Body of pancreas (tissue), 4 donors: Measurements from ENCODE around the gene P4HTM. TPM values are rescaled to one million over a fixed set of nuclear protein-coding genes. Genes with fewer than 3 reads are reported as not detected.

Source experiments
- ATAC-seq: fragments of 150-250 bp; one replicate; pipeline ENCODE4 v1.9.1; 2016
- DNase-seq, 4 donors: peaks; one replicate each; pipeline ENCODE4 v3.0.0-alpha.2; 2019
- H3K27ac ChIP-seq, 4 donors: fragments of 200-600 bp; sonication (generic); 1 replicate in 3 of 4; 2 replicates in 1 of 4; pipeline versions ENCODE4 v1.5.1 to v1.6.1; 2016 to 2019; ENCODE audit warnings: mild to moderate bottlenecking in 1 of 4, mixed read lengths in 1 of 4, moderate library complexity in 1 of 4
- H3K27me3 ChIP-seq, 2 donors: fragments of 200-600 bp; sonication (generic); one replicate each; pipeline ENCODE4 v1.6.0; 2016; ENCODE audit warnings: mild to moderate bottlenecking in 1 of 2
- H3K36me3 ChIP-seq, 2 donors: fragments of 200-600 bp; sonication (generic); replicated peaks in 1 of 2; 2 replicates each; pipeline ENCODE4 v1.5.1; 2016; ENCODE audit warnings: low read depth in 2 of 2; ENCODE audit not compliant: insufficient read depth in 1 of 2
- H3K4me1 ChIP-seq: fragments of 200-600 bp; sonication (generic); one replicate; pipeline ENCODE4 v1.6.0; 2016
- H3K4me3 ChIP-seq, 2 donors: fragments of 200-600 bp; sonication (generic); 1 replicate in 1 of 2; 2 replicates in 1 of 2; pipeline ENCODE4 v1.5.1; 2016 to 2019
- H3K9me3 ChIP-seq, 3 donors: fragments of 200-600 bp; sonication (generic); 1 replicate in 2 of 3; 2 replicates in 1 of 3; pipeline ENCODE4 v1.5.1; 2016
- CTCF ChIP-seq, 7 experiments: fragments of 450-650 bp in 4 of 7; fragments of 200-600 bp in 3 of 7; sonication (generic) in 3 of 7; IDR thresholded peaks; one replicate each; pipeline ENCODE4 v1.5.1; 2016 to 2019; ENCODE audit warnings: antibody characterized with exemption in 7 of 7
- POLR2A ChIP-seq, 3 donors: fragments of 450-650 bp; IDR thresholded peaks; one replicate each; pipeline ENCODE4 v1.6.1; 2016; ENCODE audit warnings: antibody characterized with exemption in 3 of 3, mild to moderate bottlenecking in 2 of 3
- WGBS, 2 donors: methylation state at CpG; one replicate each; pipeline ENCODE4 v1.1.5; 2017; 5-methylcytosine and 5-hydroxymethylcytosine counted together
- intact Hi-C: fragments of 100-400 bp; cut with DNase I; formaldehyde crosslinking; loops from one replicate; pipeline ENCODE4 v1.15.1; 2023
- total RNA-seq, 2 donors: library from RNA; depleted of rRNA; stranded (reverse); fragments of >200 nt; gene quantifications; one replicate each; pipeline ENCODE4 v1.1.0, GENCODE V29; 2016

P4HTM gene
- total RNA-seq, 2 donors from 2014 or later = 72.9 to 73.8 TPM

DNA sequence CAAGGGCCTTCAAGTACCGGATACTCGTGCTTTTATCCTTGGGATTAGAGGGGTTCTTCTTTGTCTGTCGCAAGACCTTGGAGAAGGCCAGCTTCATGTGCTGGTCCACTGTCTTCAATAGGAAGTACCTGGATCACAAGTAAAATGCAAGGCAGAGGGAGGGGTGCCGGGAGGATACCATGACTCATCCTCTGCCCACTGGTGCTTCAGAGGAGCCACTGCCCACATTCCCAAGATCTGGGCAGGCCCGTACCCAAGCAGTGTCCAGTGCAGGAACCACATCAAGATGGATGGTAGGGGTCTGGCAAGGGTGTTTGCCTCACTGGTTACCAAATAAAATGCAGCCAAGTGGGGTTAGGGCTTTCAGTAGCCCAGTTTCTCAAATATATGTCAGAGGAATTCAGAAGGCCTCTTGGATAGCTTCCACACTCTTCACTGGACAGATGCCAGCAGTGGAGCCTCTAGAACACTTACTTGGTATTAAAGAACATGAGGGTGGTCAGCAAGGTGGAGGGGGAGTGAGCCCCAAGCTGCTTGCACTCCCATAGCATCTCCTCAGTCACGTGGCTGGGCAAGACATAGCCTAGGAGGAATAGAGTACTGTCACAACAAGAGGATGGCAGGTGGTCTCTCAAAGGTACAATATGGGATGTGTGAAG lies 42.7 kb downstream of the P4HTM start:
- DNase-seq = no peak
- Histone ChIP-seq H3K27me3 (no peaks in the 10 kb centered on the region), H3K4me3 (no peak overlapping the region), H3K4me1 (peaks cover 13% of the 10 kb centered on the region), H3K9me3 (no peaks in the 10 kb centered on the region), H3K27ac (no peak overlapping the region), H3K36me3 (peaks cover 0 to 15% of the 10 kb centered on the region in 2 donors)
- TF ChIP-seq POLR2A (IDR thresholded peaks at IDR 0.05) = no peak
- TF ChIP-seq CTCF (IDR thresholded peaks at IDR 0.05) = no peak
- WGBS, 2 donors = 79 to 90% methylated on average over 6 of the region's 6 CpGs
- intact Hi-C loops = no loop called here
- ATAC-seq = no peak

- TF ChIP-seq POLR2A (IDR thresholded peaks at IDR 0.05) (no peak), CTCF (IDR thresholded peaks at IDR 0.05) (no peak)
- Histone ChIP-seq H3K4me1 (no peaks in the 10 kb centered on the region), H3K36me3 (peaks cover 0 to 15% of the 10 kb centered on the region in 2 donors), H3K27ac (no peak overlapping the region), H3K27me3 (no peaks in the 10 kb centered on the region), H3K9me3 (no peaks in the 10 kb centered on the region), H3K4me3 (no peak overlapping the region)
- 100% methylated on average over 2 of the region's 2 CpGs for WGBS, 2 donors
- DNase-seq = no peak
- no peak for ATAC-seq
- intact Hi-C loops = no loop called here
Observed at GRCh38 chr3:49034650-49035049, 44.6 kb downstream of the P4HTM start.

DNA sequence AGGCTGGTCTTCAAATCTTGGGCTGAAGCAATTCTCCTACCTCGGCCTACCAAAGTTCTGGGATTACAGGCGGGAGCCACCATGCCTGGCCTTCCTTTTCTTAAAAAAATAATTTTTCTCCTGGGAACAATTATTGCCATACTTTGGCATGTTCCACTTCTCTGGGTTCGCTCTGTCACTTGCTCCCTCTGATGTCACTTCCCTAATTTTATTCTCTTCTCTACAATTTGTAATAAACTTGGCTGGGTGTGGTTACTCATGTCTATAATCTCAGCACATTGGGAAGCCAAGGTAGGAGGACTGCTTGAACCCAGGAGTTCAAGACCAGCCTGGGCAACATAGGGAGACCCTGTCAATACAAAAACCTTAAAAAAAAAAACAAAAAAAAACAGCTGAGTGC lies 45.2 kb downstream of the P4HTM start:
- Histone ChIP-seq H3K27me3 (no peaks in the 10 kb centered on the region), H3K27ac (no peak overlapping the region), H3K4me1 (no peaks in the 10 kb centered on the region), H3K9me3 (no peaks in the 10 kb centered on the region), H3K36me3 (peaks cover 0 to 15% of the 10 kb centered on the region in 2 donors), H3K4me3 (no peak overlapping the region)
- 86 to 98% methylated on average over 3 of the region's 3 CpGs for WGBS, 2 donors
- no peak for TF ChIP-seq CTCF (IDR thresholded peaks at IDR 0.05)
- TF ChIP-seq POLR2A (IDR thresholded peaks at IDR 0.05) = no peak
- intact Hi-C loops = no loop called here
- ATAC-seq (no peak), DNase-seq (no peak)

DNA sequence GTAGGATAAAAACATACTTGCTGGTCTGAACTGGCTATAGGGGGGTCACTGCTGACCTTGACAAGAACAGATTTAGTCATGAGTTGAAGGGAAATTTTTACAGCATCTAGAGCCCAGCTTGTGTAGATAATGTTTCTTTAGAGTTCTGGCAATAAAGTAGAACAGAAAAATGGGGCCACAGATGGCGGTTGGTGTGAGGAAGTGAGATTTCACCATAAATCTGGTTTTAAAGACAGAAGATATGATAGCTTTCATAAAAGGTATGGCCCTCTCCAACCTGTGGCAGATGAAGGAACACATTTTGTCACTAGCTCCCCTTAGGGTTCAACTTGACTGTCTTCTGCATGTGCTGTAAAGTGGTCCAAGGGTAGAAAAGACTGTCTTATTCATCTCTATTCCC lies 63.5 kb downstream of the P4HTM start:
- Histone ChIP-seq H3K27me3 (no peaks in the 10 kb centered on the region), H3K36me3 (peaks cover 13 to 19% of the 10 kb centered on the region in 2 donors), H3K27ac (no peak overlapping the region), H3K9me3 (no peaks in the 10 kb centered on the region), H3K4me1 (no peaks in the 10 kb centered on the region), H3K4me3 (no peak overlapping the region)
- DNase-seq (no peak), ATAC-seq (no peak)
- intact Hi-C loops = no loop called here
- 91 to 100% methylated on average over 1 of the region's 1 CpG for WGBS, 2 donors
- TF ChIP-seq CTCF (IDR thresholded peaks at IDR 0.05) (no peak), POLR2A (IDR thresholded peaks at IDR 0.05) (no peak)

- no peak for DNase-seq
- Histone ChIP-seq H3K27ac (no peak overlapping the region), H3K36me3 (peaks cover 13 to 19% of the 10 kb centered on the region in 2 donors), H3K4me1 (no peaks in the 10 kb centered on the region), H3K27me3 (no peaks in the 10 kb centered on the region), H3K4me3 (no peak overlapping the region), H3K9me3 (no peaks in the 10 kb centered on the region)
- intact Hi-C loops = no loop called here
- no peak for ATAC-seq
- WGBS, 2 donors = 96 to 100% methylated on average over 2 of the region's 2 CpGs
- TF ChIP-seq POLR2A (IDR thresholded peaks at IDR 0.05) = no peak
- TF ChIP-seq CTCF (IDR thresholded peaks at IDR 0.05) = no peak
Observed at GRCh38 chr3:49054344-49054862, 64.4 kb downstream of the P4HTM start.
